Embryonic facial prominence (tissue), 1 donor: Measurements from ENCODE around the gene RAP1B.

ENCODE experiments used
- DNase-seq: peaks from one replicate; pipeline ENCODE4 v3.0.0-alpha.2; 2016; ENCODE audit errors: extremely low spot score

RAP1B gene

DNA sequence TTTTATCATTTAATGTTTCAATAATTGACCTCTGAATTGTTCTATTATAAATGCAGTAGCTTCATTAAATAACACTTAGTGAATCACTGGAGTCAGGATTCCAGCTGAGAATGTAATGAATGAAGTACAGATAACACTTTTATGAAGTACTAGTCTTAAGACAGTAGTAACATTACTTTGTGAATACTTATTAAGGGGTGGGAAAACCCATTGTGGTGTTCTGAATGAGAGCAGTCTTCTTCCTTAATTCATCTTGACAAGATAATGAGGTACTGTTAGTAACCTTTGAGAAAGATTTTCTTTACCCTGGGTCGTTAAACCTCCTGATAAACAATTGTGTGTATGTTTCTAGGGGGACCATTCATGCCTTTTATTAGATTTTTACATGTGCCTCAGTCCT, 88.8 kb downstream of the RAP1B start:
- no peak for DNase-seq
